HTR-8/SVneo (cell line): Measurements from ENCODE around the gene ING5.

Experiments used
- DNase-seq: peaks from one replicate; pipeline ENCODE4 v3.0.0; 2011; ENCODE audit warnings: low spot score, mixed read lengths; ENCODE audit not compliant: insufficient read length
- FAIRE-seq: peaks from 2 replicates; lab custom pipeline; 2011; peaks lifted over from hg19 to GRCh38; lab: Jason Lieb, UNC

The ING5 gene

DNA sequence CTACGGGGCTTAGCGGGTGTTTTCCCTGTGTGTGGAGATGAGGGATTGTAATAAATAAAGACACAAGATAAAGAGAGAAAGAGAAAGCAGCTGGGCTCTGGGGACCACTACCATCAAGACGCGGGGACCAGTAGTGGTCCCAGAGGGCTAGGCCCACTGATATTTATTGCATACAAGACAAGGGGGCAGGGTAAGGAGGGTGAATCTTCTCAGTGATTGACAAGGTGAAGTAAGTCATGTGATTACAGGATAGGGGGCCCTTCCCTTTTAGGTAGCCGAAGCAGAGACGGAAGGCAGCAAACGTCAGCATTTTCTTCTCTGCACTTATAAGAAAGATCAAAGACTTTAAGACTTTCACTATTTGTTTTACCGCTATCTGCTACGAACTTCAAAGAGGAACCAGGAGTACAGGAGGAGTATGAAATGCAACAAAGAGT lies 70.2 kb downstream of the ING5 start:
- DNase-seq: no peak
- no peak for FAIRE-seq

DNA sequence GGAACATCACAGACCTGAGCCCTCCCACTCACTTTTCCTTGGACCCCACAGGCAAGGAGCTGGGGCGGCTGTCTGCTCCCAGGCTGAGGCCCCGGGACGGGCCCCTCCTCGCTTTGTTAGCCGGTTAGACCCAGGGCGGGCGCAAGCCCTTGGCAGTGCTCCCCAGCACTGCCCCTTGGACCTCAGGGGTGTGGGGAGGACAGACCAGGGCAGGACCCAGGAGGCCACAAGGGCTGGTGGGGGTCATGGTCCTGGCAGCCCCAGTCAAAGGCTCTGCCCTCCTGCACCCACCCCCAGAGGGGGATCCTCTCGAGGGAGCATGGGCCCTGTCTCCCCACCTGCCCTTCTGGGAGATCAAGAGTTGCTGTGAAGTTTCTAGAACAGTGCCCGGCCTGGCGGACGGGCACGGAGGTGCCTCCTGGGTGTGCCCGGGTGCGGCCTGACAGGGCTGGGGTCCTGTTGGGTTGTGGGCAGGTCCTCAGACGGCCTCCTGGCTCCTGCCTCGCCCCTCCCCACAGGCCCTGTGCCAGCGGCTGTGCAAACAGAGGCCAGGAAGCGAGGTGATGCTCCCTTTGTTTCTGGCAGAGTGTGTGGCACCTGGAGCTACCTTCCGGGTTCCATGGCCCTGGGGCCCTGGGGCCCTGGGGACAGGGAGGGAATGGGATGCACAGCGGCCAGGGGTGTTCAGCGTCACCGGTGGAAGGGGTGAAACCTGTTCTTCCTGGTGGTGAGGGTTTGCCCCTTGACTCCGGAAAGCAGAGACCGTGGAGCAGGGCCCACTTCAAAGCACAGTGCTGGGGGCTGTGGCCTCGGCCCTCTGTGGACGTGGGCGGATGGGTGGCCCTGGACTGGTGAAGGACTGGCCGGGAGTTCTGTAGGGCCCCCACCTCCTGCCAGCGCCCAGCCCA lies 71.9 kb downstream of the ING5 start:
- FAIRE-seq (no peak), DNase-seq (no peak)

DNA sequence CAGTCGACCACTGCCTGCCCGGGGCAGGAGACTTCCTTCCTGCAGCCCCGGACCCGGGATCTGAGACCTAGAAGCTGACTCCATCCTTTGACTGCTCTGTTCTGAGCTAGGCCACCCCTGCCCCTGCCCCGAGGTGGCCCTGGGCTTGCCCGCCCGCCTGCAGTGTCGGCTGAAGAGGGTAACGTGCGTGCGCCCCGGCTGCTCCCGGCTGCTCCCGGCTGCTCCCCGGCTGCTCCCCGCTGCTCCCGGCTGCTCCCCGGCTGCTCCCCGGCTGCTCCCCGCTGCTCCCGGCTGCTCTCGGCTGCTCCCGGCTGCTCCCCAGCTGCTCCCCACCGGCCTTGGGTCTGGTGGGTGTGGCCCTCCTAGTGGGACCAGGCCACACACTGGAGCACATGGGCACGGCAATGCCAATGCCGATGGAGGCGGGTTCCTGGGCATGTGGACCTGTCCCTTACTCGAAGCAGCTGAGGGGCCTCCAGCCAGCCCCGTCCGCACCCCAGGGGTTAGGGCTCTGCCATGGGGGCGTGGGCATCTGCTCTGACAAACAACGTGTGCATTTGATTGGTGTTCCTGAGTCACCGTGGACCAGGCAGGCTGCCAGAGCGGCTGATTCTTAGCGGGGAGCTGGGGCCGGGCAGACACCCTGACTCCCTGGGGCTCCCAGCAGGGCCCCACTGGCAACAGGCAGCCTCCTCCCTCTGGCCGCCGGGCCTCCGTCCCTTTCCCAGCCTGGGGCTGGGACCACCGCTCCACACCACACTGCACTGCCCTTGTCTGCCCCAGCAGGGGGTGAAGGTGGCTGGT lies 72.8 kb downstream of the ING5 start:
- no peak for FAIRE-seq
- DNase-seq: no peak

DNA sequence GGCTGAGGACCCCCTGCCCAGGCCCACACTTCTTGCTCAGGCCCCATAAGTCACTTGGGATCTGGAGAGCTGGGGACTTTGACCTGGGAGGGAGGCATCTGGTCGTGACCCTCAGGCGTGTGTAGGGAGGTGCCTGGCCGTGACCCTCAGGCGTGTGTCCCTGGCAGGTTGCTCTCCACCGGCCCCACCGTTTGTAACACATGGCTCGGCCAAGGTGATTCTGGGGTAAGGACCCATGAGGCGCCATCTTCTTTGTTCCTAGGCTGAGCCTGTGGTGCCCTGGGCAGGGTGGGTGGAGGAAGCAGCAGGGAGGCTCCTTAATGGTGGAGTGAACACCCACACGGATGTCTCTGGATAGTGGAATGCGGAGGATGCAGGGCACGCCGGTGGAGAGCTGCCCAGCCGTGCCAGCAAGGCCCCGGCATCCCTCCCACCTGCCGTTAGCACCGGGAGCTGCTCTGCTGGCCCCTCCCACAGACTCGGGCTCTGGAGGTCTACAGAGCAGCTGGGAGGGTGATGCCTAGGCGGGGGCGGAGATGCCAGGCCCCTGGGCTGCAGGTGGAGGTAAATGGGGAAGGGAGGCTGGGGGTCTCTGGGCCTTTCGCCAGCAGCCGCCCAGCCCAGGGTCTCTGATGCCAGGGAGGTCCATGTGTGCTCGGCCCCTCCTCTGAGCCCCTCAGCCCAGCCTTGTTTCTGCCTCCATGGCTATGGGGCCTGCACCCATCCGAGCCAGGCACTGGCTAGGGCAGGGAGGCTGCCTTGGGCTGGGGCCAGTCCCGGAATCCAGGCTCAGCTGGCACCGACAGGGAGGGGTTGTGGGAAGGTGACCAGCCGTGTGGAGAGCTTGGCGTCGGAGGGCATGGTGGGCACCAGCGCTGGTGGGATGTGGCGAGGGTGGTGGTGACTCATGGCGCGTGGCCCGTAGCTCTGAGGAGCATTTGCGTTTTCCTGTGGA lies 73.7 kb downstream of the ING5 start:
- FAIRE-seq (no peak), DNase-seq (no peak)

DNA sequence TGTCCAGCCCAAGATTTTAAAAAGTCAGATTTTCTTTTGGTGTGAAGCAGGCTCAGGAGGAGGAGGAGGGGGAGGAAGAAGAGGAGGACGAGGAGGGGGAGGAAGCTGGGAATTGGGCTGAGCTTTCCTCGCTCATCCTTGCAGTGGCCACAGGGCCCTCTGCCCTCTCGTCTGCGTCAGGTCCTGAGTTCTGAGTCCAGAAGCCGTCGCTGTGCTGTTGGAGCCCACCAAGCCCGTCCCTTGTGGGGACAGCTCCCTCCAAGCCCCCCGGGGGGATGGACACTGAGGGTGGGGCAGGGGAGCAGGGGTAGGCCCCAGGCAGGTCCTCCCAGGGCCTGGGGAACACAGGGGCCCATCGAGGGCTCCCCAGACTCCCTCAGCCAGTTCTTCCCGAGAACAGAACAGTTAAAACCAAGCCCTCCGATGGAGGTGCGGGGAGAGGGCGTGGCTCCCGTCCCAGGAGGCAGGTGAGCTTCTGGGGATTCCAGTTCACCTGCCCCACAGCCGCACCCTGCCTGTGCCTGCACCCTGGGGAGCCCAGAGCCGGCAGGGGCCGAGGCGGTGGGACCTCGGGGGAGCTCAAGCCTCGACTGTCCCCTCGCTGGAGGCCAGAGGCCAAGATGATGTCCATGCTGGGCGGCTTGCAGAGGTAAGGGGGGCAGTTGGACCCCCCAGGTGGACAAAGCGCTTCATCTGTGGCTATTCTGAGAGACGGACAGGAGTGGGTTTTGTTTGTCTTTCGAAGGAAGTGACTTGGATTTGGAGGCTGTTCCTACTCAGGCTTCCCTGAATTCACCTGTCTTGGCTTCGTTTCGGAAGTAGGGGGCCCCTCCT lies 74.7 kb downstream of the ING5 start, which contains the start of gene GAL3ST2:
GAL3ST2 (plus strand) TSS at position 487 of the 834 bp plus-strand sequence; CDS start at position 621, 134 bp downstream.
- DNase-seq: no peak
- FAIRE-seq: no peak

DNA sequence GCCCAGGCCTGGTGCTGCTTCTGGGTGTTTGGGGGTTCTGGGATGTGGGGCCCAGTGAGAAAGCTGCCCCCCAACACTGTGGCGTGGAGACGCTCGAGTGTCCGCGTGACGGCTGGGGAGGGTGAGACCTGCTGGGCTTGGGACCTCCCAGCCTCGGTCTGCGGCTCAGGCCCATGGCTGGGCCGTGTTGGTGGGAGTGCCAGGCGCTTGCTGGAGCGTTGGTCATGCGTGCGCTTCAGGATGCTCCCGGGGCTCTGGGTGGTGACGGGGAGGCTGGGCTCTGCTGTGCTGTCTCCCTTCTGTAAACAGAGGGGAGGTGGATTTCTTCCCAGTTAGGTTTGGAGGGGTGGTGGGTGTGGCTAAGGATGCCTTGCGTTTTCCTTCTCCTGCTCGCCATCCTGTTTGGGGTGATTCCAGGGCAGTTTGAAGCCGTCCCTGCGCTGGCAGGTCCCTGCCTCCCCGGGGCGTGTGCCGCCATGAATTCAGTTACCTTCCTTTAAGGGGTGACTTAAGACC lies 75.4 kb downstream of the ING5 start:
- DNase-seq: no peak
- FAIRE-seq: no peak

DNA sequence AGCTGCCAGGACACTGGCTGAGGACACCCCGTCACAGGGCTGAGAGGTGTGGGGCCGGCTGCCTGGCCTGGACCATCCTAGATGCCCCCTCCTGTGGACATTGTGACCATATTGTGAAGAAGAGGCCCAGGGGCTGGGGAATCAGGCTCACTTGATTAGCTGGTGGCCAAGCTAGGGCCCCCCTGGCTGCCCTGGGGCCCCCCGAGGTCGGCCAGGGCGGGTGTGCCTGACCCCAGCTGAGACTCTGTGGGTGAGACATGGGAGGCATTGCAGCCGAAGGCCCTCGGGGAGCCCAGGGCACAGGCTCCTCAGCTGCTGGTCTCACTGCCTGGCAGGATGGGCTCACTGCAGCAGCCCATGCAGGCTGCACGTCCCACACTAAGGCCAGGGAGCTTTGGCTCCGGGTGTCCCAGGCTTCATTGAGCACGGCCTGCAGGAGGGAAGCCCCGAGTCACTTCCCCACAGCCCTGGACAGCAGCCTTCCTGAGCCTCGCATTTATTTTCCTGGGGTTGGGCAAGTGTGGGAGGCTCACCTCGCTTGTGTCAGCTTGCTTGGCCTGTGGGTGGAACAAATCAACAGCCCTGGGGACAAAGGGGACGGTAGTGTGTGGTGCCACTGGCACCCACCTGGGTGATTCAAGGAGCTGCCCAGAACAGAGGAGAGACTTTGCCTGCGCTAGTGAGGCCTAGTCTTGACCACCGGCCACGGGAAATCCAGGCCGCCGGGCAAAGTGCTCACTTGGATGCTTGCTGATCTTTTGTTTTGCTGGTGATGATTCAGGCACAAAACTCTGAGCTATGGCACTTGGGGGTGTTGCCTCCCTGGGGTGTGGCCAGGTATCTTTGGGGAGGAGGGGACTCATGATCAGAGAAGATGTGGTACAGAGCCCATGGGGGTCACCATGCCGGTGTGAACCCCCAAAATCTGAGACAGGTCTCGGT lies 76.1 kb downstream of the ING5 start:
- DNase-seq (no peak), FAIRE-seq (no peak)
